Activated CD4-positive, alpha-beta memory T cell treated with anti-CD3 and anti-CD28 coated beads for 36 hours (primary cell): ENCODE results near the gene MCFD2. TPM values are rescaled to one million over a fixed set of nuclear protein-coding genes. Genes with fewer than 3 reads are reported as not detected.
A peak's percentile ranks its signal among the peaks of the same experiment; 100 is the strongest.

ENCODE experiments used
- CTCF ChIA-PET: fragments of 350-600 bp; sonication (Branson Sonifier 250); formaldehyde crosslinking; loops from one replicate; lab custom pipeline; 2021; ENCODE audit warnings: antibody characterized with exemption, inconsistent platforms; lab: Charles Lee
- POLR2A ChIA-PET: fragments of 350-600 bp; sonication (Branson Sonifier 250); formaldehyde crosslinking; loops from one replicate; lab custom pipeline; 2021; ENCODE audit warnings: antibody characterized with exemption; lab: Charles Lee
- DNase-seq: peaks from one replicate; pipeline ENCODE4 v3.0.0-alpha.2; 2020
- H3K27ac Mint-ChIP-seq: one replicate; pipeline ENCODE4 v1.8.0; 2021; ENCODE audit warnings: mixed read lengths
- H3K27me3 Mint-ChIP-seq: one replicate; pipeline ENCODE4 v1.8.0; 2021; ENCODE audit warnings: mixed read lengths
- H3K36me3 Mint-ChIP-seq: one replicate; pipeline ENCODE4 v1.8.0; 2021; ENCODE audit warnings: mixed read lengths
- H3K4me1 Mint-ChIP-seq: one replicate; pipeline ENCODE4 v1.8.0; 2021; ENCODE audit warnings: low read depth, mixed read lengths
- H3K4me3 Mint-ChIP-seq: one replicate; pipeline ENCODE4 v1.8.0; 2021; ENCODE audit warnings: mild to moderate bottlenecking, mixed read lengths
- H3K9me3 Mint-ChIP-seq: one replicate; pipeline ENCODE4 v1.8.0; 2021; ENCODE audit warnings: mixed read lengths
- intact Hi-C: fragments of 100-400 bp; cut with micrococcal nuclease; formaldehyde crosslinking; loops from one replicate; pipeline ENCODE4 v1.15.1; 2023
- total RNA-seq, 2 experiments: library from RNA; stranded (reverse); gene quantifications; one replicate each; pipeline ENCODE4 v1.2.3, GENCODE V29; 2021

The MCFD2 gene
- total RNA-seq, 2 experiments from 2014 or later = 31.4 to 36.5 TPM

DNA sequence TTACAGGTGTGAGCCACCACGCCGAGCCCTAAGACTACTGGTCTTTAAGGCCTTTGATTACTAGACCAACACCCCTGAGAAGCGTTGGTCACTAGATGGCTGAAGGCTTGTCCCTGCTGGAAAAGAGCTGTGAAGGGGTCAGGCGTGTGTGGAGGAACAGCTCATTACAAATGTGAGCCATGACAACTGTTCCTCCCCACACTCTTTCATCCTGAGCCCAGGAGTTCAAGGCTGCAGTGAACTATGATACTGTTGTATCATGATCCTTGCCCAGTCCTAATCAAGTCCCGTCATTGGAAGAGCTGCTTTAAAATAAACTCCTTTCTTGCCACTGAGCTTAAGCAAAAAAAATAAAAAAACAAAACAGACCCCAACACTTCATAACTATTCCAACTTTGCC, 19.5 kb upstream of the MCFD2 start:
- intact Hi-C loops = no loop called here
- H3K9me3 Mint-ChIP-seq = no peaks in the 10 kb centered on the region
- no peak overlapping the region for H3K4me3 Mint-ChIP-seq
- peaks cover 1% of the 10 kb centered on the region for H3K36me3 Mint-ChIP-seq
- peaks cover 12% of the 10 kb centered on the region for H3K4me1 Mint-ChIP-seq
- no peaks in the 10 kb centered on the region for H3K27me3 Mint-ChIP-seq
- ChIA-PET CTCF (interaction anchor here (0.5 to 1.7 kb wide), 2 partner anchors 31 to 388 kb away, joined by 4 to 10 read pairs; no protein-coding TSS in a partner anchor), POLR2A (no interaction called here)
- no peak overlapping the region for H3K27ac Mint-ChIP-seq
- no peak for DNase-seq

DNA sequence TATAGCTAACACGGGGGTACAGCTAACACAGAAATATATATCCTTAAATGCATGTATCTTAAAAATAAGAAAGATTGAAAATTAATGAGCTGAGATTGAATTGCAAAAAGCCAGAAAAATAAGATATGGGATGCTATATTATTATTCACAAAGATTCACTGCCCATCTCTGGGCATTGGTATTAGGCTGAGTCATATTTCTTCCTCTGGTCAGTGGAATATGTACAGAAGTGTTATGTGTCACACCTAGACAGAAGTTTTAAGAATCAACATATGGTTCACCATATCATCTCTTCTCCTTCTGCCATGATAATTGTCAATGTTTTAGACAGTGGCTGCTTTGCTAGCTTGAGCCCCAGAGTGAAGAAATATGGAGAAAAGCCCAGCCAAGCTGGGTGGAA, 14.0 kb upstream of the MCFD2 start:
- CTCF ChIA-PET = interaction anchor here (4.9 kb wide), 1 partner anchor 11 kb away, joined by 26 read pairs; no protein-coding TSS in a partner anchor
- Mint-ChIP-seq H3K4me3 (no peak overlapping the region), H3K9me3 (peaks cover 13% of the 10 kb centered on the region), H3K4me1 (peaks cover 7% of the 10 kb centered on the region), H3K27ac (no peak overlapping the region), H3K36me3 (peaks cover 15% of the 10 kb centered on the region), H3K27me3 (no peaks in the 10 kb centered on the region)
- intact Hi-C loops = no loop called here
- DNase-seq = no peak
- POLR2A ChIA-PET = no interaction called here

DNA sequence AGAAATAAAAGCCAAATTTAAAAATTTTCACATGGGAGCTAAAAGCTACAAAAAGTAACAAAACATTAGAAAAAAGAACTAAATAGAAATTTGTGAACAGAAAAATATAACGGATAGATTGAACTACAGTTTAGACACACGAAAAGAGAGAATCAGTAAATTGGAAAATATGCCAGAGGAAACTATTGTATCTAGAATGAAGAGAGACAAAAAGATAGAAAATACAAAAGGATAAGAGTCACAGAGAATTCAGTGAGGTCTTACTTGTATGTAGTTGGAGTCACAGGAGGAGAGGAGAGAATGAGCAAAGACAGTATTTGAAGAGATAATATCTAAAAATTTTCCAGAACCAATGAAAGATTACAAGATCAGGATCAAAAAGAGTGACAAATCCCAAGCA, 11.3 kb upstream of the MCFD2 start:
- Mint-ChIP-seq H3K27ac (no peak overlapping the region), H3K4me3 (no peak overlapping the region), H3K4me1 (peaks cover 17% of the 10 kb centered on the region), H3K9me3 (peaks cover 13% of the 10 kb centered on the region), H3K27me3 (no peaks in the 10 kb centered on the region), H3K36me3 (peaks cover 15% of the 10 kb centered on the region)
- ChIA-PET CTCF (interaction anchor here (0.7 to 4.9 kb wide), 2 partner anchors 8 to 572 kb away, joined by 3 to 26 read pairs; no protein-coding TSS in a partner anchor), POLR2A (interaction anchor here (0.6 to 0.7 kb wide), 2 partner anchors 25 to 466 kb away, joined by 3 read pairs; no protein-coding TSS in a partner anchor)
- intact Hi-C loops = no loop called here
- DNase-seq = no peak

DNA sequence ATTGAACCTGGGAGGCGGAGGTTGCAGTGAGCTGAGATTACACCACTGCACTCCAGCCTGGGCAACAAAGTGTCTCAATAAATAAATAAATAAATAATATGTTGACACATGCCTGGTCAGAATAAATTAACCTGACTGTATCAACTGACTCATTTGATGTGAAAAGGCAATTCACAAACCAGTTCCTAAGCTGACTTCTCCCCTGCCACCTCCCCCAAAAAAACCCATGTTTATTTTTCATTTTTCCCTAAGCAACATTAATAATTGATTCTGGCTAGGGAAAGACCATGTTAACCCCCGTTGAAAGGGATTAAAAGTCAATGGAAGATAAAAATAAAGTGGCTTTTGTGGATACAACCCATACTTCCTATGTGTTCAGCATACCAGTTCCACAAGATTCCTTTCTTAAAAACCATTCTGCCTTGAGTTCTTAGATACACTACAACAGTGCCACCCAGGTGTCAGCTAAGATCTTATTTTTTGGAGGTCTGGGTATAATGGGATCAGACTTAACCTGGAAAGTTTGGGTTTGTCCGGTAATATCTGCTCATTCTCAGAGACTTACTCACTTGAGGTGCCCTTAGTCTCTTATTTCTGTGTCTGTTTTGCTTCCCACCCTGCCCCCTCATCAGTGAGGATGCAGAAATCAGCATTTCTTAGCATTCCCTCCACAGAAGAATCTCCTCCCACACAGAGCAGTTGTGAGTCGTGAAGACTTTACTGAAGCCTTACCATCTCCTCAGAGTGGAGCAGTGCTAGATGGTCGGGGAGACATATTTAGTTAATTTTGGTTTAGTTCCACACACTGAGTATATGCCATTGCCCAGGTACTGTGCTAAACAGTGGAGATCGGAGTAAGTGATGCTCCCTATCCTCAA, 10.1 kb upstream of the MCFD2 start:
- intact Hi-C loops = no loop called here
- H3K4me3 Mint-ChIP-seq = no peak overlapping the region
- H3K27me3 Mint-ChIP-seq = no peaks in the 10 kb centered on the region
- H3K4me1 Mint-ChIP-seq = peaks cover 23% of the 10 kb centered on the region
- no peak overlapping the region for H3K27ac Mint-ChIP-seq
- no peak for DNase-seq
- POLR2A ChIA-PET = no interaction called here
- peaks cover 14% of the 10 kb centered on the region for H3K36me3 Mint-ChIP-seq
- CTCF ChIA-PET = no interaction called here
- H3K9me3 Mint-ChIP-seq = peaks cover 13% of the 10 kb centered on the region

DNA sequence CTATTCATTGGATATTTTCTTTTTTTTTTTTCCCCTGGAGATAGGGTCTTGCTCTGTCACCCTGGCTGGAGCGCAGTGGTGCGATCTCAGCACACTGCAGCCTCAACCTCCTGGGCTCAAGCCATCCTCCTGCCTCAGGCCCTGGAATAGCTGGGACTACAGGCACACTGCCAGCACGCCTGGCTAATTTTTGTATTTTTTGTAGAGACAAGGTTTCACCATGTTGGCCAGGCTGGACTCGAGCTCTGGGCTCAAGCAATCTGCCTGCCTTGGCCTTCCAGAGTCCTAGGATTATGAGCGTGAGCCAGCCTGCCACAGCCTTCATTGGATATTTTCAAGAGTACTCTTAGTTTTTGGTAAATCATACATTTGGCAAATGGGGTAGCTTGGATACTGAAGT, 9.0 kb upstream of the MCFD2 start:
- POLR2A ChIA-PET = no interaction called here
- H3K27ac Mint-ChIP-seq = no peak overlapping the region
- CTCF ChIA-PET = interaction anchor here (0.6 to 0.7 kb wide), 2 partner anchors 922 to 952 kb away, joined by 3 to 4 read pairs; no protein-coding TSS in a partner anchor
- H3K27me3 Mint-ChIP-seq = no peaks in the 10 kb centered on the region
- H3K9me3 Mint-ChIP-seq = peaks cover 13% of the 10 kb centered on the region
- H3K4me1 Mint-ChIP-seq = peaks cover 23% of the 10 kb centered on the region
- H3K4me3 Mint-ChIP-seq = no peak overlapping the region
- H3K36me3 Mint-ChIP-seq = peaks cover 13% of the 10 kb centered on the region
- intact Hi-C loops = no loop called here
- DNase-seq = no peak

DNA sequence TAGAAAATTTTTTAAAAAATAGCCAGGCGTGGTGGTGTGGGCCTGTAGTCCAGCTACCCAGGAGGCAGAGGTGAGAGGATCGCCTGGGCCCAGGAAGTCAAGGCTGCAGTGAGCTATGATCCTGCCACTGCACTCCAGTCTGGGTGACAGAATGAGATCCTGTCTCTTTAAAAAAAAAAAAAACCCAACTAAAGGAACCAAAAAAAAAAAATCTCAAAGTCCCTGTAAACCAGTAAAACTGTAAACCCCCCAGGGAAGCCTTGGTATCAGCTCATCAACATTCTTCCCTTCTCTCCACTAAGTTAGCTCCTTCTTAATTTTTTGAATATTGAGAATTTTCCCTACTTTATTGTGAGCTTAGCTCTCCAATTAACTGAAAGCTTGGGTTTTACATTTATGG, 8.4 kb upstream of the MCFD2 start:
- DNase-seq = no peak
- CTCF ChIA-PET = interaction anchor here (0.6 kb wide), 1 partner anchor 952 kb away, joined by 4 read pairs; no protein-coding TSS in a partner anchor
- peaks cover 13% of the 10 kb centered on the region for H3K36me3 Mint-ChIP-seq
- H3K9me3 Mint-ChIP-seq = peaks cover 13% of the 10 kb centered on the region
- H3K27me3 Mint-ChIP-seq = no peaks in the 10 kb centered on the region
- POLR2A ChIA-PET = no interaction called here
- H3K4me1 Mint-ChIP-seq = peaks cover 23% of the 10 kb centered on the region
- intact Hi-C loops = no loop called here
- no peak overlapping the region for H3K4me3 Mint-ChIP-seq
- no peak overlapping the region for H3K27ac Mint-ChIP-seq

DNA sequence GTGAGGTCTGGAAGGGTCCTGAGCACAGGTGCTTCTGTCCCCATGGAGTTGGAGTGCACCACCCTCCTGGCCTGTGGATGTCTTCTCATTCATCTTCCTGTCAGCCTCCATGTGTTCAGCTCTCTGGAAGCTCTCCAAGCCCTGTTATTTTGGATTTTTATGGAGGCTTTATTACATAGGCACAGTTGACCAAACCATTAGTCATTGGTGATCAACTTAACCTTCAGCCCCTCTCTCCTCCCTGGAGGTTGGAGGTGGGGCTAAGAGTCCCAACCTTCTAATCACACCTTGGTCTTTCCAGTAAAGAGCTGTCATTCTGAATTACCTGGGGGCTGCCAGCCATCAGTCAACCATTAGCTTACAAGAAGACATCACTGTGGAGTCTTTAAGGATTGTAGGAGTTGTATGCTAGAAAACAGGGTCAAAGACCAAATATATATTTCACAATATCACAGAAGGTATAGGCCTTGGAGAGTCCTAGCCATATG, 7.5 kb upstream of the MCFD2 start:
- H3K27me3 Mint-ChIP-seq = no peaks in the 10 kb centered on the region
- H3K4me3 Mint-ChIP-seq = no peak overlapping the region
- H3K9me3 Mint-ChIP-seq = peaks cover 13% of the 10 kb centered on the region
- no peak for DNase-seq
- ChIA-PET CTCF (no interaction called here), POLR2A (interaction anchor here (1.4 kb wide), 1 partner anchor 20 kb away, joined by 3 read pairs; no protein-coding TSS in a partner anchor)
- H3K4me1 Mint-ChIP-seq = peaks cover 30% of the 10 kb centered on the region
- intact Hi-C loops = no loop called here
- H3K27ac Mint-ChIP-seq = no peak overlapping the region
- H3K36me3 Mint-ChIP-seq = peaks cover 13% of the 10 kb centered on the region

DNA sequence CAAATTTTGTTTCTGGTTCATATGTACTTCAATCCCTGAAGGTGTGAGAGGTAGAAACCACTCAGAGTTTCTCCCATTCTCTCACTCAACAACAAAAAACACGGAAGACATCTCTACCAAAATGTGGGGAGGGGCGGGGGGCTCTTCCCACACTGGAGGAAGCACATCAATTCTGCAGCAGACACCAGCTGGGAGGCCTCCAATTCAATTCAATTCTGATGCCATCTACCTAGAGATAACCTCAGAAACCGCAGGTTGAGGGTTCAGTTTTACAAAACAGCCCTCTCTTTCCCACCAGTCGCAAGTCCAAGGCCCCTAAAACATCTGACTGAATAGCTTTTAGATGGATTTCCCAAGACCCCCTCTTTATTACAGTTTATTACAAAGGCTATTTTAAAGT, 7.0 kb upstream of the MCFD2 start:
- Mint-ChIP-seq H3K27me3 (no peaks in the 10 kb centered on the region), H3K9me3 (peaks cover 13% of the 10 kb centered on the region), H3K4me3 (no peak overlapping the region), H3K27ac (no peak overlapping the region), H3K4me1 (peaks cover 35% of the 10 kb centered on the region), H3K36me3 (peaks cover 13% of the 10 kb centered on the region)
- DNase-seq = no peak
- intact Hi-C loops = no loop called here
- ChIA-PET CTCF (no interaction called here), POLR2A (interaction anchor here (1.4 kb wide), 1 partner anchor 20 kb away, joined by 3 read pairs; no protein-coding TSS in a partner anchor)

DNA sequence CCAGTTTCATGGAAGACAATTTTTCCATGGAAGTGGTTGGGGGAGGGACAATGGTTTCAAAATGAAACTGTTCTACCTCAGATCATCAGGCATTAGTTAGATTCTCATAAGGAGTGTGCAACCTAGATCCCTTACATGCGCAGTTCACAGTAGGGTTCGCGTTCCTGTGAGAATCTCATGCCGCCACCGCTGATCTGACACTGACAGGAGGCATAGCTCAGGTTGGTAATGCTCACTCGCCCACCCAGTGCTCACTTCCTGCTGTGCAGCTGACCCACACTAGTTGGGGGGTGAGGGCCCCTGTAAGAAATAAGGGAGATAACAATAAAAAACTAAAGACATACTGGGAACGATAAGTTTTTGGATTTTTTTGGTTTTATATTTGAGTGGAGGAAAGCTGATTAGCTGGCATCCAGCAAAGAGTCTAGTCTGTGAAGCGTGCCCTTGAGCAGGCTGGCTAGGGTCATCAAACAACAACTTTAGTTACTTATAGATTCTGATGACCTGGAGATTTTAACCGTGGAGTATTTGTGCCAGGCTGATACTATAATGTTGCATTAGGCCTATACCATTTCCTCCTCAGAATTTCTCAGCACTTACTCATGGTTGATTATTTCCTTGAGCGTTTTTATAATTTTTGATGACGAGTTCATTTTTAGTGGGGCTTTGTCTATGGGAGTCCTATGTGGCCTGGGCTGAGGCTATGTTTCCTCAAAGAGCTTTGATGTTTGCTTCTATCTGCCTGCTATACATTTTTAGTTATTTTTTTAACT, 6.3 kb upstream of the MCFD2 start:
- H3K9me3 Mint-ChIP-seq = peaks cover 10% of the 10 kb centered on the region
- POLR2A ChIA-PET = interaction anchor here (1.4 kb wide), 1 partner anchor 21 kb away, joined by 3 read pairs; no protein-coding TSS in a partner anchor

DNA sequence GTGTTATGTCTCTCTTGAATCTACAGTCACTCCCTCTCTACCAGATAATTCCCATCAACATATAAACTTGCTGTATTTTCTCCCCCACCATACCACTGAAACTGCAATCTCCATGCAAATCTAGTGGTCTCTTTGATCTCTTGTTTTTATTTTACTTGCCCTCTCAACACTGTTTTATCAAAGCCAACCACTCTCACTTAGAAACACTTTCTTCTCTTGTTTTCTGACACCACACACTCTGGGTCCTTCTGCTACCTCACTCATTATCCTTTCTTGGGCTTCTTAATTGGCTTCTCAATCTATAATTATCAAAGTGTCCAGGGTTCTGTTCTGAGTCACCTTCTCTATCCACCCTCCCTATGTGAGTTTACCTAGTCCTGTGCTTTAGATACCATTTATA, 2.0 kb upstream of the MCFD2 start:
- POLR2A ChIA-PET = no interaction called here
- intact Hi-C loops = loop anchor here (2.0 to 5.0 kb wide), 2 partner anchors 355 to 405 kb away; no protein-coding TSS in a partner anchor
- CTCF ChIA-PET = interaction anchor here (1.2 to 3.9 kb wide), 4 partner anchors 9 to 405 kb away, joined by 4 to 26 read pairs (median 20); no protein-coding TSS in a partner anchor
- Mint-ChIP-seq H3K27me3 (no peaks in the 10 kb centered on the region), H3K4me3 (peak overlapping the region; percentile 43), H3K36me3 (peaks cover 2% of the 10 kb centered on the region), H3K27ac (no peak overlapping the region), H3K4me1 (peaks cover 58% of the 10 kb centered on the region), H3K9me3 (no peaks in the 10 kb centered on the region)
- no peak for DNase-seq

More for the DNA sequence above, 6.3 kb upstream of the MCFD2 start:
- H3K4me1 Mint-ChIP-seq = peaks cover 41% of the 10 kb centered on the region
- no peak for DNase-seq
- peaks cover 10% of the 10 kb centered on the region for H3K36me3 Mint-ChIP-seq
- no peak overlapping the region for H3K4me3 Mint-ChIP-seq
- H3K27ac Mint-ChIP-seq = no peak overlapping the region
- CTCF ChIA-PET = interaction anchor here (0.7 to 3.9 kb wide), 2 partner anchors 401 to 457 kb away, joined by 3 to 22 read pairs; no protein-coding TSS in a partner anchor
- intact Hi-C loops = loop anchor here (1.0 kb wide), 1 partner anchor 13 kb away; no protein-coding TSS in a partner anchor
- H3K27me3 Mint-ChIP-seq = no peaks in the 10 kb centered on the region

DNA sequence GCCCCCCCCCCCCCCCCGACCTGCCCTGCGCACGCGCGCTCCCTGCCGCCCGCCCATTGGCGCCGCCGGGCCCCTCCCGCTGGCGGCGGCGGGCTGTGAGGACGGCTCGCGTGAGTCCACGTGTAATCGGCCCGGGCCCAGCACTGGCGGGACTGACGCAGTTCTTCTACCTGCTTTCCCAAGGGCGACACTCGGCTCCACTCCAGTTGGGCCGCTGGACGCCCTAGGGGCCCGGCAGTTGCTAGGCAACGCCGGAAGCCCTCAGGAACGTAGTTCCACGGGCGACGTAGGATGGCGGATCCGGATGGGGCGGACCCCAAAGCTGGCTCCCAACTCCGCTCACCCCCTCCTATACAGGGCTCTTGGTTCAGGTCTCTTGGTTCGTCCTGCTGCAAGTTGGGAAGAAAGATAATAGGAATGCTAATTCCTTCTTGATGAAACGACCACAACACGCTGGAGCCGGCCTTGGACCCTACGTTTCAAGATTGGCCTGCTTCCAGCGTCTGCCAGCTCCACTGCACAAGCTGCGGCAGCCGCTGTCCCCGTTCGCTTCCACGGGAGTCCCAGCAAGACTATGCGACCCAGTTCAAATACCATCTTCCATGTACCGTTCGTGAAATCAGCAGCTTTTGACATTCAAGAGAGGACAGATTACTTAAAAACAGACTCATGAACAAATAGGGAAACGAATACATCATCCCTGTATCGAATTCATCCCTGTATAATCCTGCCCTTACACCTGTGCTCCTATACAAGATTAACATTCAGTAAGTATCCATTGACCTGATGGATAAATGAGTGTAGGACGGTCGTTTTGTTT, 415 bp upstream of the MCFD2 start:
- intact Hi-C loops = loop anchor here (1.0 to 5.0 kb wide), 3 partner anchors 26 to 356 kb away; no protein-coding TSS in a partner anchor
- peaks cover 8% of the 10 kb centered on the region for H3K36me3 Mint-ChIP-seq
- no peaks in the 10 kb centered on the region for H3K27me3 Mint-ChIP-seq
- no peaks in the 10 kb centered on the region for H3K9me3 Mint-ChIP-seq
- peak overlapping the region; percentile 80 for H3K27ac Mint-ChIP-seq
- CTCF ChIA-PET = interaction anchor here (0.6 to 0.7 kb wide), 2 partner anchors 56 to 98 kb away, joined by 3 to 4 read pairs; no protein-coding TSS in a partner anchor
- peak overlapping the region; percentile 85 for H3K4me3 Mint-ChIP-seq
- POLR2A ChIA-PET = interaction anchor here (0.6 to 1.2 kb wide), 4 partner anchors 27 to 424 kb away, joined by 3 read pairs; no protein-coding TSS in a partner anchor
- DNase-seq = peak; percentile 85
- peaks cover 46% of the 10 kb centered on the region for H3K4me1 Mint-ChIP-seq
